Measurements from ENCODE around the gene TBCCD1. TPM values are rescaled to one million over a fixed set of nuclear protein-coding genes. Genes with fewer than 3 reads are reported as not detected.

The TBCCD1 gene
- total and polyA plus RNA-seq, 2 of the 4 experiments (the other 2 are of a cell fraction): 7.9 to 19.7 TPM

GRCh38 chr3:186612065-186612464, 44.9 kb upstream of the TBCCD1 start:
- in situ Hi-C loops (cut with MboI; ENCODE audit: low sequenced_read_pairs) (no loop called here), intact Hi-C loops (cut with micrococcal nuclease) (no loop called here)

More at GRCh38 chr3:186612065-186612464, 44.9 kb upstream of the TBCCD1 start:
- Histone ChIP-seq H3K4ac (ENCODE audit: low read depth, low read length) (no peak overlapping the region), H3K18ac (ENCODE audit: low read depth, low read length) (no peak overlapping the region), H3K9me1 (ENCODE audit: insufficient read depth, low read length) (no peaks in the 10 kb centered on the region), H3K56ac (ENCODE audit: extremely low read depth, insufficient read depth, low read length) (no peak overlapping the region), H3K4me1 (ENCODE audit: control insufficient read depth, insufficient read depth, low read length) (no peaks in the 10 kb centered on the region), H3K4me2 (ENCODE audit: low read depth, low read length) (no peak overlapping the region), H4K91ac (ENCODE audit: insufficient read depth, low read depth, low read length) (no peak overlapping the region), H3K14ac (replicated peaks; ENCODE audit: low read depth, low read length) (no peak overlapping the region), H3K4me3 (ENCODE audit: insufficient read depth, low read depth, low read length) (no peak overlapping the region), H3K27me3 (ENCODE audit: control insufficient read depth, insufficient read depth, low read length) (peaks cover 15% of the 10 kb centered on the region; the same call in 1 of the 2 replicates), H3K36me3 (ENCODE audit: control insufficient read depth, insufficient read depth, low read length) (no peaks in the 10 kb centered on the region), H2BK15ac (ENCODE audit: low read depth, low read length) (no peak overlapping the region), H3K9ac (ENCODE audit: low read depth, low read length) (no peak overlapping the region), H4K8ac (ENCODE audit: low read depth in 2 of 2, low read length in 2 of 2) (no peak overlapping the region), H2AFZ (replicated peaks; ENCODE audit: low read length, poor library complexity) (no peak overlapping the region), H4K5ac (ENCODE audit: low read depth, low read length) (no peak overlapping the region), H3K27ac (ENCODE audit: insufficient read depth, low read length) (no peak overlapping the region), H3K79me1 (ENCODE audit: low read depth in 1 of 2, low read length in 2 of 2) (no peaks in the 10 kb centered on the region), H3K9me3 (ENCODE audit: control insufficient read depth, insufficient read depth, low read length) (no peaks in the 10 kb centered on the region), H2BK120ac (ENCODE audit: low read depth, low read length) (no peak overlapping the region), H2AK9ac (replicated peaks; ENCODE audit: low read depth, low read length, poor library complexity) (no peak overlapping the region), H4K20me1 (ENCODE audit: insufficient read depth, low read length) (no peaks in the 10 kb centered on the region), H3K23ac (ENCODE audit: low read depth, low read length) (no peak overlapping the region), H2BK5ac (ENCODE audit: low read depth, low read length, poor library complexity, severe bottlenecking) (no peak overlapping the region), H2BK20ac (ENCODE audit: low read depth, low read length) (no peak overlapping the region), H2AK5ac (ENCODE audit: low read depth, low read length) (no peak overlapping the region)
- ATAC-seq (ENCODE audit: low read depth) (no peak), DNase-seq (no peak)
- BruUV-seq (replicated peaks): no TSS peak
- TF ChIP-seq BHLHE40 (IDR thresholded peaks at IDR 0.05; ENCODE audit: low read depth, low read length): no peak
- peak; percentile 91 for TF ChIP-seq MAFK (IDR thresholded peaks at IDR 0.05; ENCODE audit: low read depth, low read length)
- dilution Hi-C loops (cut with HindIII; ENCODE audit: low sequenced_read_pairs, unreplicated experiment): no loop called here
- ChIA-PET CTCF (no interaction called here), POLR2A (ENCODE audit: unreplicated experiment) (no interaction called here)
- WGBS, 2 experiments (ENCODE audit: extremely low coverage in 2 of 2, insufficient read length in 1 of 2): 60% methylated on average over 2 of the region's 5 CpGs; no CpG with 5 or more reads in 1 of the 2 experiments

Data from IMR-90 (cell line).